IMR-90 (cell line): ENCODE results near the gene JAGN1. TPM values are rescaled to one million over a fixed set of nuclear protein-coding genes. Genes with fewer than 3 reads are reported as not detected.

Experiments used
- ATAC-seq: fragments of 200-7000 bp; cut with Tn5 transposase; 2 replicates; pipeline ENCODE4 v1.9.1; 2020; ENCODE audit warnings: low read depth, mild to moderate bottlenecking, moderate library complexity
- BruUV-seq: library from RNA; stranded (reverse); fragments of 400-500 nt; replicated peaks from 2 replicates; lab custom pipeline; 2021; lab: Mats Ljungman, UMichigan
- CTCF ChIA-PET: fragments of 300-600 bp; formaldehyde crosslinking; extraction: SDS; loops from one replicate; lab custom pipeline; 2021; ENCODE audit warnings: antibody characterized with exemption; lab: Yijun Ruan, JAX
- POLR2A ChIA-PET: fragments of 300-600 bp; sonication (Branson Sonifier 250); formaldehyde crosslinking; loops from one replicate; lab custom pipeline; 2022; ENCODE audit warnings: antibody characterized with exemption; ENCODE audit not compliant: unreplicated experiment; lab: Charles Lee
- DNase-seq: peaks from one replicate; pipeline ENCODE4 v3.0.0; 2013
- H2AFZ ChIP-seq: replicated peaks from 2 replicates; pipeline ENCODE3; 2013; ENCODE audit warnings: low read length, mild to moderate bottlenecking; ENCODE audit not compliant: poor library complexity
- H2AK5ac ChIP-seq: 2 replicates; pipeline ENCODE4 v1.6.1; 2013; ENCODE audit warnings: low read depth, low read length, inconsistent platforms
- H2AK9ac ChIP-seq: replicated peaks from 2 replicates; pipeline ENCODE3; 2013; ENCODE audit warnings: mild to moderate bottlenecking, low read depth, low read length, moderate library complexity; ENCODE audit not compliant: poor library complexity
- H2BK120ac ChIP-seq: 2 replicates; pipeline ENCODE4 v1.6.1; 2013; ENCODE audit warnings: low read depth, low read length, inconsistent platforms
- H2BK15ac ChIP-seq: 3 replicates; pipeline ENCODE4 v1.6.1; 2013; ENCODE audit warnings: low read depth, low read length, inconsistent platforms
- H2BK20ac ChIP-seq: 2 replicates; pipeline ENCODE4 v1.6.1; 2013; ENCODE audit warnings: low read depth, mild to moderate bottlenecking, inconsistent platforms, low read length, moderate library complexity
- H2BK5ac ChIP-seq: 2 replicates; pipeline ENCODE4 v1.6.1; 2013; ENCODE audit warnings: mild to moderate bottlenecking, low read depth, low read length, inconsistent platforms; ENCODE audit not compliant: poor library complexity, severe bottlenecking
- H3K14ac ChIP-seq: replicated peaks from 2 replicates; pipeline ENCODE4 v1.6.1; 2013; ENCODE audit warnings: low read depth, low read length, inconsistent platforms
- H3K18ac ChIP-seq: 2 replicates; pipeline ENCODE4 v1.6.1; 2013; ENCODE audit warnings: low read depth, low read length, control low read depth
- H3K23ac ChIP-seq: 2 replicates; pipeline ENCODE4 v1.6.1; 2013; ENCODE audit warnings: low read depth, low read length, inconsistent platforms
- H3K27ac ChIP-seq: 2 replicates; pipeline ENCODE4 v1.5.1; 2013; ENCODE audit warnings: mild to moderate bottlenecking, control low read depth, low read length; ENCODE audit not compliant: insufficient read depth
- H3K27me3 ChIP-seq: 2 replicates; pipeline ENCODE4 v1.6.1; 2013; ENCODE audit warnings: low read length; ENCODE audit not compliant: control insufficient read depth, insufficient read depth
- H3K36me3 ChIP-seq: 2 replicates; pipeline ENCODE4 v1.6.1; 2013; ENCODE audit warnings: low read length, mixed read lengths; ENCODE audit not compliant: control insufficient read depth, insufficient read depth
- H3K4ac ChIP-seq: 2 replicates; pipeline ENCODE4 v1.6.1; 2013; ENCODE audit warnings: low read depth, low read length, inconsistent platforms
- H3K4me1 ChIP-seq: 2 replicates; pipeline ENCODE4 v1.6.1; 2013; ENCODE audit warnings: low read length, mixed read lengths; ENCODE audit not compliant: control insufficient read depth, insufficient read depth
- H3K4me2 ChIP-seq: 2 replicates; pipeline ENCODE4 v1.6.1; 2013; ENCODE audit warnings: low read depth, mild to moderate bottlenecking, control low read depth, low read length, moderate library complexity
- H3K4me3 ChIP-seq: 2 replicates; pipeline ENCODE4 v1.5.1; 2013; ENCODE audit warnings: low read depth, mild to moderate bottlenecking, control low read depth, low read length, moderate library complexity; ENCODE audit not compliant: insufficient read depth
- H3K56ac ChIP-seq: 2 replicates; pipeline ENCODE4 v1.6.1; 2013; ENCODE audit warnings: low read length, inconsistent platforms; ENCODE audit not compliant: insufficient read depth; ENCODE audit errors: extremely low read depth
- H3K79me1 ChIP-seq, 2 experiments: 2 replicates each; pipeline ENCODE4 v1.6.1; 2013; ENCODE audit warnings: low read length in 2 of 2, inconsistent platforms in 1 of 2, low read depth in 1 of 2
- H3K9ac ChIP-seq: 2 replicates; pipeline ENCODE4 v1.6.1; 2013; ENCODE audit warnings: low read depth, low read length, control low read depth
- H3K9me1 ChIP-seq: 2 replicates; pipeline ENCODE4 v1.6.1; 2013; ENCODE audit warnings: low read length, inconsistent platforms; ENCODE audit not compliant: insufficient read depth
- H3K9me3 ChIP-seq: 2 replicates; pipeline ENCODE4 v1.6.1; 2013; ENCODE audit warnings: low read length; ENCODE audit not compliant: control insufficient read depth, insufficient read depth
- H4K20me1 ChIP-seq: 2 replicates; pipeline ENCODE4 v1.6.1; 2013; ENCODE audit warnings: low read length, inconsistent platforms; ENCODE audit not compliant: insufficient read depth
- H4K5ac ChIP-seq: 2 replicates; pipeline ENCODE4 v1.6.1; 2013; ENCODE audit warnings: mild to moderate bottlenecking, low read depth, low read length, control low read depth
- H4K8ac ChIP-seq, 2 experiments: 2 replicates each; pipeline ENCODE4 v1.6.1; 2013; ENCODE audit warnings: low read depth in 2 of 2, low read length in 2 of 2, control low read depth in 1 of 2, inconsistent platforms in 1 of 2
- H4K91ac ChIP-seq: 2 replicates; pipeline ENCODE4 v1.6.1; 2013; ENCODE audit warnings: low read depth, low read length, inconsistent platforms; ENCODE audit not compliant: insufficient read depth
- CEBPB ChIP-seq: IDR thresholded peaks from 2 replicates; pipeline ENCODE4 v1.6.1; 2012; ENCODE audit warnings: low read depth, low read length, improper control_type of control experiment
- CTCF ChIP-seq: conservative IDR thresholded peaks from 2 replicates; pipeline ENCODE4 v1.5.1; 2012; ENCODE audit warnings: mild to moderate bottlenecking, low read depth, low read length, improper control_type of control experiment
- MAFK ChIP-seq: IDR thresholded peaks from 2 replicates; pipeline ENCODE4 v1.6.1; 2012; ENCODE audit warnings: low read depth, low read length, improper control_type of control experiment
- MAZ ChIP-seq: IDR thresholded peaks from 2 replicates; pipeline ENCODE4 v1.6.1; 2012; ENCODE audit warnings: low read depth, mild to moderate bottlenecking, low read length, improper control_type of control experiment, moderate library complexity, borderline replicate concordance
- RAD21 ChIP-seq: IDR thresholded peaks from 2 replicates; pipeline ENCODE4 v1.6.1; 2012; ENCODE audit warnings: low read length, improper control_type of control experiment
- SMC3 ChIP-seq: fragments of 150-350 bp; IDR thresholded peaks from 2 replicates; pipeline ENCODE4 v1.6.1; 2016; ENCODE audit warnings: low read depth, mild to moderate bottlenecking, antibody characterized with exemption, low read length, moderate library complexity
- WGBS, 2 experiments: methylation state at CpG; one replicate each; pipeline versions ENCODE4 v1.1.5 to v1.1.7; 2013; ENCODE audit warnings: missing lambda C conversion rate in 2 of 2; ENCODE audit not compliant: insufficient read length in 1 of 2; ENCODE audit errors: extremely low coverage in 2 of 2; 5-methylcytosine and 5-hydroxymethylcytosine counted together
- dilution Hi-C: fragments of 300-500 bp; cut with HindIII; formaldehyde crosslinking; loops from one replicate; pipeline ENCODE4 v1.14.3; 2018; ENCODE audit warnings: low sequenced_read_pairs; ENCODE audit not compliant: unreplicated experiment
- in situ Hi-C: fragments of 300-500 bp; cut with MboI; formaldehyde crosslinking; loops from 3 replicates; pipeline ENCODE4 v1.14.3; 2019; ENCODE audit warnings: low sequenced_read_pairs, inconsistent platforms, mixed read lengths
- intact Hi-C: fragments of 100-400 bp; cut with micrococcal nuclease; formaldehyde crosslinking; loops from 2 replicates; pipeline ENCODE4 v1.10.0; 2022
- polyA plus RNA-seq, 3 experiments: library from polyadenylated mRNA; depleted of rRNA; stranded (reverse); fragments of >200 nt; gene quantifications; 2 replicates each; pipeline ENCODE4 v1.2.3, GENCODE V29; 2012; ENCODE audit warnings: low replicate concordance in 1 of 3
- total RNA-seq: library from RNA; depleted of rRNA; stranded (reverse); fragments of >200 nt; gene quantifications from 2 replicates; pipeline ENCODE4 v1.2.3, GENCODE V29; 2012

JAGN1 gene
- total and polyA plus RNA-seq, 2 of the 4 experiments (the other 2 are of a cell fraction), result 32.7 to 39.3 TPM

- H4K8ac ChIP-seq, result no peak overlapping the region
- no peak overlapping the region for H3K14ac ChIP-seq
- ATAC-seq, result no peak
- no peak overlapping the region for H3K23ac ChIP-seq
- no peak overlapping the region for H3K9ac ChIP-seq
- dilution Hi-C loops (no loop called here), in situ Hi-C loops (no loop called here), intact Hi-C loops (no loop called here)
- no peak overlapping the region for H4K5ac ChIP-seq
- no peaks in the 10 kb centered on the region; the same call in 1 of the 2 replicates for H4K20me1 ChIP-seq
- H3K4me1 ChIP-seq, result peaks cover 5% of the 10 kb centered on the region; the same call in 1 of the 2 replicates
- H3K36me3 ChIP-seq, result peaks cover 9% of the 10 kb centered on the region
- H3K9me1 ChIP-seq, result peaks cover 8% of the 10 kb centered on the region; the same call in 1 of the 2 replicates
- H3K27ac ChIP-seq, result no peak overlapping the region
- ChIA-PET POLR2A (no interaction called here), CTCF (no interaction called here)
- no peak overlapping the region for H2AK5ac ChIP-seq
- DNase-seq, result no peak
- H3K4me2 ChIP-seq, result no peak overlapping the region
- no peak overlapping the region for H3K4ac ChIP-seq
- no peaks in the 10 kb centered on the region for H3K79me1 ChIP-seq
- no peak overlapping the region for H2AFZ ChIP-seq
- H4K91ac ChIP-seq, result no peak overlapping the region
- no peak overlapping the region for H3K56ac ChIP-seq
- H3K9me3 ChIP-seq, result no peaks in the 10 kb centered on the region
- no peak overlapping the region for H2BK5ac ChIP-seq
- H3K4me3 ChIP-seq, result no peak overlapping the region
- no peak overlapping the region for H2BK120ac ChIP-seq
- no peak overlapping the region for H3K18ac ChIP-seq
- WGBS, 2 experiments, result 40% methylated on average over 1 of the region's 4 CpGs; no CpG with 5 or more reads in 1 of the 2 experiments
- H3K27me3 ChIP-seq, result no peaks in the 10 kb centered on the region
- no peak overlapping the region for H2AK9ac ChIP-seq
- no TSS peak for BruUV-seq
- H2BK15ac ChIP-seq, result no peak overlapping the region
- TF ChIP-seq RAD21 (no peak), MAFK (no peak), MAZ (no peak), CEBPB (no peak), SMC3 (no peak), CTCF (no peak)
- H2BK20ac ChIP-seq, result no peak overlapping the region
Observed at GRCh38 chr3:9942164-9942563, 51.8 kb downstream of the JAGN1 start.
